Activated naive CD4-positive, alpha-beta T cell (primary cell): Measurements from ENCODE around the gene CHID1.

Source experiments
- DNase-seq, 4 experiments: peaks; one replicate each; lab custom pipeline; 2025; lab: John Stamatoyannopoulos, UW

CHID1 gene

DNA sequence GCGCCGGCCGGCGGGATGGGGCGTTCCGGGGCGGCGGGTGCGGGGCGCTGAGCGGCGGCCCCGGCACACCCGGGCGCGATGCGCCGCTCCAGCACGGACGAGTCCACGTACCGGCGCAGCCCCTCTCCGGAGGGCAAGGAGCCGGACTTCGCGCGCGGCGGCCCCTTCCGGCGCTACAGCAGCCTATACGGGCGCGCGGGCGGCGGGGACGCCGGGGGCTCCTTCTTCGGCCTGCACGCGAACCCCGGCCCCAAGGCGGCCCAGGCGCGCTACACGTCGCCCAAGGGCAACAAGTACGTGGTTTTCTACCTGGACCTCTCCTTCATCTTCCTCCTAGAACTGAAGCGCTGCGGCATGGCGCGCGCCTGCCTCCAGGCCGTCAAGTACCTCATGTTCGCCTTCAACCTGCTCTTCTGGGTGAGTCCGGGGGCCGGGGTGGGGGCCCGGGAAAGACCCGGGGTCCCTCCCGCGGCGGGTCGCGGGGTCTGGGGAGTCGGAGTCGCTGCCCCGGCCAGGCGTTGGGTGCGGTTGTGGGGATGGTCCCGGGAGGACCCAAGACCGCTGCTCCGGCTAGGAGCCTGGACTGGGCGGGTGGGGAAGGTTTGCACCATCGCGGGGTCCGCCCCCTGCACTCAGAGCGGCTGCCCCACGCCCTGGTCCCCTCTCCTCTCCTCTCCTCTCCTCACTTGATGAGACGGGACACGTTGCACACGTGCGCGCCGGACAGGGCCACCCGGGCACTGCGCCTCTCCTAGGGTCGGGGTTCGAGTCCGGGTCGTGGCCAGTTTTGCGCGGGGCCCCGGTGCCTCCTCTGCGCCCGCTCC, 60.4 kb downstream of the CHID1 start:
- no peak for DNase-seq

- DNase-seq = peak in 1 of 4 experiments; percentile 22
These were observed 61.3 kb downstream of the CHID1 start for GRCh38 chr11:849104-849824.

GRCh38 chr11:848380-848931, 62.2 kb downstream of the CHID1 start:
- DNase-seq = peak; percentile 19 to 55 (median 40)

- no peak for DNase-seq
These were observed 62.7 kb downstream of the CHID1 start for GRCh38 chr11:847876-848275.

DNA sequence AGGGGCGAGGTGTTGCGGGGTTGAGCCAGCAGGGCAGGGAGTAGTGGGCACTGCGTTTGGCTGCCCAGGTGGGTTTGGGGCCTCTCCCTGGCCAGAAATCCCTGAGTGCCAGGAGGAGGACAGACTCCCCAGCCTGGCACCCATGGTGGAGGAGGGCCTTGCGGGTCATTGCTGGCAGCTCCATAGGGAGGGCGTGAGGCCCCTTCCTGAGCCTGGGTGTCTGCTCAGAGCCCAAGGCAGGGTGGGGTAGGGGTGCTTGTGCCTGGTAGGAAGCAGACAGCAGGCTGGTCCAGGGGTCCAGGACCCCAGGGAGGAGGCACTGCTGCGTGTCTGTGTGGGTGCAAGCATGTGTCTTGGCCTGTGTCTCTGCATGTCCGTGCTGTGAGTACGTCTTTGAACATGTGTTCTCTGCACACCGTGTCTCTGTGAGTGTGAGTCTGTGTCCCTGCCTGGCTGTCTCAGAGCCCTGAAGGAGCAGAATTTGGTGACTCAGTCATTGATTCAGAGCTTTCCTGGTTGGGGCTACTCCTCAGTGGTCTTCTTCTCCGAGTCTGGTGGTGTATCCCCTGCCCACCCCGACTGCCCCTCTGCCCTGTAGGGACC, 64.0 kb downstream of the CHID1 start:
- DNase-seq = no peak

DNA sequence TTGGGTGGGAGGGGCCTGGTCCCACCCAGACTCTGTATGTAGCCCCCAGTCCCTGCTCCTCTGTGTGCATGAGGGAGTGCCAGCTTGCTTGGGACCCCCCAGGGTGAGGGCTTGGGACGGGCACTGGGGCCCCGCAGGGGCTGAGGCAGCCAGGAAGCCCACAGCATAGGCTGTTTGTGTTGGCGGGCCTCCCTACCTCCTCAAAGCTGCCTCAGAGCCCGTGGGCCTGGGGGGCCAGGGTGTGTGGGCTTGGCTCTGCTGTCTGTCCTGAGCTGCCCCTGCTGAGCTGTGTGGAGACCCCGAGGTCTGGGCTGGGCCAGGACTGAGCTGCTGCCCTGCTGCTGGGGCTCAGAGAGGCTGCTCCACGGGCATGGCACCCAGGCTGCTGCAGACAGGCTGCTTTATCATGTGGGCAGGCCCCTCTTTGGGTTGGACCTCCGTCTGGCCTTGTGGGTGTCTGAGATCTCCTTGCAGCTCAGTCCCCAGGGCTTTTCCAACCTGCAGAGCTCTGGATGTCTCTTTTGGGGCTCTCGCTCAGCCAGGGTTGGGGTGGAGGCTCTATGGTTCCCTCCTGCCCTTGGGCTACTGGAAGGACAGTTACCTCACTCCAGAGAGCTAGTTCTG, 64.6 kb downstream of the CHID1 start:
- no peak for DNase-seq

DNA sequence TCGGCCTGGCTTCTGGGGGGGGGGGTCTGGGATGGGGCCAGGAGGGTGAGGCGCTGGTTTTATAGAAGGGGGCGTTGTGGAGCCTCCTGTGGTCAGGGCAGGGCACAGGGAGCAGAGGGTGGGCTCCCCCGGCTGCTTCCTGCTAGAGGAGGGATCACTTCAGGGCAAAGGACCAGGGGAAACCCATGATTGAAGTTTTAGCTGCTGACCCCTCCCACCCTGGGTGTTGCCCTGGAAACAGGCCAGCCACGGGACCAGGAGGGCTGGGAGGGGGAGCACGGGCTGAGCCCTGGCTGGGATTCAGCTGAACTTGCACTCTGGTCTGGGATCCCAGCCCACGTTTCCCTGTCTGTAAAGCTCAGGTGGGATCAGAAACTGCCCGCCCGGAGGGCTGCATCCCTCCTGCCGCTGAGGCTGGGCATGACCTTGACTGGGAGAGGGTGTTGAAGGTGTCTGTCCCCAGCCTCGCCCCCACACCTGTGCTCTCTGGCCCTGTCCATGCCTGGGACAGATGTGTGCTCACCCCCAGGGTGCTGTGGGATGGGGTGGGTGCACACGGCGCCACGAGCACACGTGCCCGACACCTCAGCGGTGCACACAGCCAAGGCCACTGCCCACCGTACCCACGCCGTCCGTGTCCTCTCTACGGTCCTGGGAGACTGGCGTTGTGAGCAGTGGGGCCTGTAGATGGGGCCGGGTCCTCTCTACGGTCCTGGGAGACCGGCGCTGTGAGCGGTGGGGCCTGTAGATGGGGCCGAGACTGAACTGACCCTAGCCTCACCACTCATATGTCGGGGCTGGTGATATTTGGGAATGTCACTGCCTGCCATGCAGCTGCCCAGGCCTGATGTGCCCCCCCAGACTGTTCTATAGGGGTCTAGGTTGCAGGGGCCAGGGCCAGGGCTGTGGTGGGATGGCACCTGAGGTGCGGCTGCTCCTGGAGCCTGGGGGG, 65.6 kb downstream of the CHID1 start:
- DNase-seq = no peak

DNA sequence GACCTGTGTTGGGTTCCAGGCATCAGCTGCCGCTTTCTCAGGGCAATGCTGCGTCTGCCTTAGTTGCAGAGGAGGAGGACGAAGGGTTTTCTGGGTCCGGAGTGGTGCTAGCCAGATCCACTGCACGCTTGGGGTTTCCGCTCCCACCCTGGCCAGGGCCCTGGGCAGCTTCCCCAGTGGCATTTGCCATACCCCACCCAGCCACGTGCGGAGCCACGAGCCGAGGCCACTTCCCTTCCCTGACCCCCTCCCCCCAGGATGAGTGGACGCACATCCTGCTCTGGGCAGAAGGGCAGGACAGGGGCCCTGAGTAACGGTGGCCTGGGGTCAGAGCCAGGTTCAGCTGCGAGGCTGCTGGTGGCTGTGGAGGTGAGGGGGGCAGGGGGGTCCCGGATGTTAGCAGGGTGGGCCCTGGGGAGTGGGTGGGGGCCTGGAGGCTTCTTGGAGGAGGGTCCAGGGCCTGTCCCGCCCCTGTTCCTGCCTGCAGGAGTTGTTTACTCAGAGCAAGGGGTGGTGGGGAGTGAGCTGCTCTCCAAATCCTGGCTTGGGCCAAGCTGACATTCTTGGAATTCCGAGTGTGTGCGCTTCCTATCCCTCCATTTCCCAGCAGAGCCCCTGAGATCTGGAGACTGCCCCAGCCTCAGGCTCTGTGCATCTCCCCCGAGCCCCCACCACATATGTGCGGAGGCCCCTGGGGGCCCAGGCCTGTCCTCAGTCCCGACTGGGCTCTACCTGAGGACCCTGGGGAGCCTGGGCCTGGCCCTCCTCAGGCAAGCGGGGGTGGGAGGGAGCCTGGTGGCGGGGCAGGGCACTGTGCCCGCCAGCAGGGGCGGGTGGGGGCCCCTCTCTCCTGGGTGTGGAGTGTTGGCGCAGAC, 66.6 kb downstream of the CHID1 start:
- DNase-seq = no peak

DNA sequence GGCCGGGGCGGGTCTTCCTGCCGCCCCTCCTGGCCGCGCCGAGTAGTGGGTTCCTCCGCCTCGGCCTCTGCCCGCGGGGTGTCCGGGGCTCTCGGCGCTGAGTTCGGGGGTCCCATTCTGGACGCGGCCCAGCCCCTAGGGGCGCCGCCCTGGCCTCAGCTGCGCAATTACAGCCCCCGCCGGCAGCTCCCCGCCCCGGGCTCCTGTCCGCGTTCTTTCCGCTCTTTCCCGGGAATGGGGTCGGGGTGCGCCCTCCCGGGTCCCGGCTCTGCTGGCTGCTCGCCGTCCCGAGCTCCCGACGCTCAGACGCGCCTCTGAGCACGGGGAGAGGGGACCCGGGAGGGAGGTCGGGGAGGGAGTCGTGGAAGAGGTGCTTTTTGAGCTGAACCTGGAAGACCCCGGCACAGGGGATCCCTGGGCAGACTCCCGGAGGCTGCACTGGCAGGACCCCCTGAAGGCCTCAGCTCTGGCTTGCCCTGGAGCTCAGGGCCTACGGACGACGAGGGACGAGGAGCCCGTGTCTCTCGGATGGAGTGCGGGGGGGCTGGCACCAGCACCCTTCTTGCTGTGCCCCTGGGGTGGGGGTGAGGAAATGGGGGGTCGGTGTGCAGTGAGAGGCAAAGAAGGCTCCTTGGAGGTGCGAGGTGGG, 67.4 kb downstream of the CHID1 start:
- no peak for DNase-seq

GRCh38 chr11:842370-843002, 68.1 kb downstream of the CHID1 start, which contains the start of the genes POLR2L and TSPAN4:
Gene POLR2L (minus strand): TSS chr11:842529. CDS start chr11:842508, 21 bp downstream.
Gene TSPAN4 (plus strand): TSS chr11:842852. CDS start chr11:850305, 7,453 bp downstream.
- peak; percentile 80 to 87 (median 84) for DNase-seq

DNA sequence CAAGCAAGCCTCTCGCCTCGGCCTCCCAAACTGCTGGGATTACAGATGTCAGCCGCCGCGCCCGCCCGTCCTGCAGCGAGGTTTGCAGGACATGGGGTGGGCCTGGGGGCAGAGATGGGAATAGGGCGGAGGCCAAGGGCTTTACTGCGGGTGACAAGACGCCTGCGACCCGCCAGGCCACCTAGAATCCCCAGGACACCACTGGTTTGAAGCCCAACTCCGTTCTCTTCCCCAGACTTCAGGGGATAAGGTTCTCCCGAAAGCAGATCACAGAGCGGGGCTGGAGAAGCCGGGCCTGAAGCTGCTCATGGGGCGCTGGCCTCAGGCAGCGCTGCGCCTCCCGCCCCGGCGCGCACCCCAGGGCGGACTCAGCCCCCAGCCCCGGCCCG, 68.6 kb downstream of the CHID1 start:
- DNase-seq = no peak

DNA sequence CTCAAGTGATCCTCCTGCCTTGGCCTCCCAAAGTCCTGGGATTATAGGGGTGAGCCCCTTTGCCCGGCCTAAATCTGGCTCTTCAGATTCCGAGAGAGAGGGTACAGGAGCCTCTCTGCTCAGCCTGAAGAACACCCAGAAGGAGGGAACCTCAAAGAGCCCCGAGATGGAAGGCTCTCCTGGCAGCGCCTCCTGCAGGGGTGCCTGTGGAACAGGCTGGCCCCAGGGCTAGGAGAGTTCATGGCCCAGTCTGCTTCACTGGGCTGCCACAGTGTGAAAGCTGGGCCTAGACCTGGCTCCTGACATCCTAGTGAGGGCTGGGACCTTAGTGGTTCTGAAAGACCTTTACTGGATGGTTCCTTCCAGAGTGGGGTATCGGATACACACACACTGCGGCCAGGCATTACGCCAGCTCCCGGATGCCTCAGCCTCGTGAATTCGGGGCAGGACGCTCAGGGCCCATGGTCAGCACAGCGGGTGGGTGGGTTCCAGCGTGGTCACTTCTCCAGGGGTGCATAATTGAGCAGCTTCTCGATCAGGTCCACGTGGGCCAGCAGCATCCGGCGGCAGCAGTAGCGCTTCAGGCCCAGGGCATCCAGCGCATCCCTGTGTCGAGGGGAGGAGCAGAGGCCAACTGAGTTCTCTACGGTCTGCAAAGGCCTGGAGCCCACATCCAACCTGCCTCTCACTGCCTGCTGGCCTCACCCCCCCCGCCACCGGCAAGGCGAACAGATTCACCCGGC, 70.6 kb downstream of the CHID1 start:
- DNase-seq = no peak

DNA sequence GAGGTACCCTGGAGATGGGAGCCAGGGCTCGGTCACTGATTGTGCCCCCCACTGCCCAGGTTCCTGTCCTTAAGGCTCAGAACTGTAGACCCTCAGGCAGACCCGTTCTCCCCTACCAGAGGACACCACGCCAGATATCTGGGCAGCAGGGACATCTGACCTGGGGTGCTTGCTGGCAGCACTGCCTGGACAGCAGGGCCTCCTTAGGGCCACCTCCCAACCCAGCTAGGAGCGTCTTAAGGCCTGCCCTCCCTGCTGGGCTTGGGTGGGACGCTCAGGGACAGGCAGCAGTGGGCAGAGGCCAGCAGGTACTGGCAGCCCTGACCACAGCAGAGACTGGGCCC, 71.4 kb downstream of the CHID1 start:
- DNase-seq = no peak

GRCh38 chr11:838441-839279, 72.0 kb downstream of the CHID1 start:
- no peak for DNase-seq

GRCh38 chr11:837990-838307, 72.7 kb downstream of the CHID1 start:
- no peak for DNase-seq

DNA sequence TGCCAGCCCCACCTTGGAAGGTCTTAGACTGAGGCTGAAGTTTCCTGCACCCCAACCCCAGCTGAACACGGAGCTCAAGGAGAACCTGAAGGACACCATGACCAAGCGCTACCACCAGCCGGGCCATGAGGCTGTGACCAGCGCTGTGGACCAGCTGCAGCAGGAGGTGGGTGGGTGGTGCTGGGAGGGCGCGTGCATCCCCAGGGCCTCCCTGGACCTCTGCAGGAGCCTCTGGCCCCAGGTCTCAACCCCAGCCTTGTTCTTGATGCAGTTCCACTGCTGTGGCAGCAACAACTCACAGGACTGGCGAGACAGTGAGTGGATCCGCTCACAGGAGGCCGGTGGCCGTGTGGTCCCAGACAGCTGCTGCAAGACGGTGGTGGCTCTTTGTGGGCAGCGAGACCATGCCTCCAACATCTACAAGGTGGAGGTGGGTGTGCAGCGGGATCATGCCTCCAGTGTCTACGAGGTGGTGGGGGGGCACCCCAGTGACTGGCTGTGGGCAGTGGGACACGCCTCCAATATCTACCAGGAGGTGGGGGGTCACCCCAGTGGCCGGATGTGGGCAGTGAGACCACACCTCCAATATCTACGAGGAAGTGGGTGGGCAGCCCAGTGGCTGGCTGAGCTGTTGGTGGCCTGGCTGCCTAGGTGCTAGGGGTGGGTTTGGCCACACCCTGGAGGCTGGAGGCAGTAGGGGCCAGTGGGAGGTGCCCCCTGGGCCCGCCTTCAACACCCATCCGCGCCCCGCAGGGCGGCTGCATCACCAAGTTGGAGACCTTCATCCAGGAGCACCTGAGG, 73.2 kb downstream of the CHID1 start:
- no peak for DNase-seq

DNA sequence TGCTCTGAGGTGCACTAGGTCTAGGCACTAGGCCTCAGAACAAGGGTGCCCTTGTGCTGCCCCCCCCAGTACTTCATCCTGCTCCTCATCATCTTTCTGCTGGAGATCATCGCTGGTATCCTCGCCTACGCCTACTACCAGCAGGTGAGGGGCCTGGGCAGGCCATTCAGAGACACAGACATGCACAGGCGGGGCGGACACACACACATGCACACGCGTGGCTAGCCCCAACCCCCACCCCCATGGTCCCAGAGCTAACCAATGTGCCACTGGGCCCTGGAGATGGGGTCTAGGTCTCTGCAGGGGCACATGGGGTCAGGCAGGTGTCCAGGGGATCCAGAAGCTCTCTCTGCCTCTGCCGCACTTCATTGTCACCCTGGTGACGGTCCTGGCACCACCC, 73.9 kb downstream of the CHID1 start:
- no peak for DNase-seq
